ENCODE results near the gene ARHGAP4.

Gene ARHGAP4

DNA sequence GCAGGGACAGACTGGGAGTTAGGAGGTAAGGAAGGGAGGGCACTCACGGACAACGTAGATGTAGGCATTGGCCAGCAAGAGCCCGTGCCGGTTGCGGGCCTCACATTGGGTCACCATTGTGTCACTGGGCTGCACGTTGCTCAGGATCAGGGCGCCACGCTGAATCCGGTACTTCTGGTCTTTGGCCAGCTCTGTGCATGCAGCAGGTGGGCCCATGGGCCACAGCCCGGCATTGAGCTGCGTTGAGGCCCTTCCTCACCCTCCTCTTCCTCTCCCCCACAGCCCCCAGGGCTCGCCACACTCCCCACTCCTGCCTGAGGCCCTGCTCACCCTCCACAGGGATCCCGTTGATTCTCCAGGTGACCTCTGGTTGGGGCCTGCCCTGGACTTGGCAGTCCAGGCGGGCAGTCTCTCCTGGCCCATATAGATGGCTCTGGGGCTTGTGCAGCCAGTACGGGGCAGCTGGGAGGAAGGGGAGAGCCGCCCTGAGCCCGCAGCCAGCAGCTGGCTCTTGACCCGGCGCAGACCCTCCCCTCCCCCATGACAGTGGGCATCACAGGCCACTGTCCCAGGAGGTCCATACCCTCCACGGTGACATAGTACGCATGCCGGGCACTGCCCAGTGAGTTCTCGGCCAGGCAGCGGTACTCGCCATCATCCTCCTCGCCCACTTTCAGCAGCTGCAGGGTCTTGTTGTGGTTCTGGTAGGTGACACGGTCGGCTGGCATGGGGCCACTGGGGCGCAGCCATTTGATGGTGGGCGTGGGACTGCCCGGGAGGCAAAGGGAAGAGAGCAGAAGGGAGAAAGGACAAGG is 56.4 kb downstream of the ARHGAP4 start:
- no peaks in the 10 kb centered on the region for H3K27me3 ChIP-seq (ENCODE audit: insufficient read depth, low read length)
- no peak overlapping the region for H2AFZ ChIP-seq (ENCODE audit: low read length)
- H3K27ac ChIP-seq (ENCODE audit: low read depth, low read length, poor library complexity, severe bottlenecking) = no peak overlapping the region
- no peaks in the 10 kb centered on the region for H3K79me2 ChIP-seq (ENCODE audit: insufficient read depth, low read length)
- no peaks in the 10 kb centered on the region for H3K4me1 ChIP-seq (ENCODE audit: insufficient read depth, low read length, severe bottlenecking)
- no peak overlapping the region for H3K4me3 ChIP-seq (ENCODE audit: low read depth, low read length, poor library complexity, severe bottlenecking)
- no peak overlapping the region for H3K9ac ChIP-seq (ENCODE audit: low read length)
- no peak overlapping the region for H3K4me2 ChIP-seq (ENCODE audit: low read length)
- H4K20me1 ChIP-seq (ENCODE audit: insufficient read depth, low read length) = no peaks in the 10 kb centered on the region
- H3K9me3 ChIP-seq (ENCODE audit: low read length) = no peaks in the 10 kb centered on the region
- TF ChIP-seq EZH2 (IDR thresholded peaks at IDR 0.05; ENCODE audit: borderline replicate concordance, low read length) = no peak
- TF ChIP-seq, protein P1, sequence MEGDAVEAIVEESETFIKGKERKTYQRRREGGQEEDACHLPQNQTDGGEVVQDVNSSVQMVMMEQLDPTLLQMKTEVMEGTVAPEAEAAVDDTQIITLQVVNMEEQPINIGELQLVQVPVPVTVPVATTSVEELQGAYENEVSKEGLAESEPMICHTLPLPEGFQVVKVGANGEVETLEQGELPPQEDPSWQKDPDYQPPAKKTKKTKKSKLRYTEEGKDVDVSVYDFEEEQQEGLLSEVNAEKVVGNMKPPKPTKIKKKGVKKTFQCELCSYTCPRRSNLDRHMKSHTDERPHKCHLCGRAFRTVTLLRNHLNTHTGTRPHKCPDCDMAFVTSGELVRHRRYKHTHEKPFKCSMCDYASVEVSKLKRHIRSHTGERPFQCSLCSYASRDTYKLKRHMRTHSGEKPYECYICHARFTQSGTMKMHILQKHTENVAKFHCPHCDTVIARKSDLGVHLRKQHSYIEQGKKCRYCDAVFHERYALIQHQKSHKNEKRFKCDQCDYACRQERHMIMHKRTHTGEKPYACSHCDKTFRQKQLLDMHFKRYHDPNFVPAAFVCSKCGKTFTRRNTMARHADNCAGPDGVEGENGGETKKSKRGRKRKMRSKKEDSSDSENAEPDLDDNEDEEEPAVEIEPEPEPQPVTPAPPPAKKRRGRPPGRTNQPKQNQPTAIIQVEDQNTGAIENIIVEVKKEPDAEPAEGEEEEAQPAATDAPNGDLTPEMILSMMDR (IDR thresholded peaks at IDR 0.05; ENCODE audit: low read length) = no peak
- H3F3A ChIP-seq (ENCODE audit: insufficient read depth, low read length) = no peaks in the 10 kb centered on the region
- no peaks in the 10 kb centered on the region for H3K9me2 ChIP-seq (ENCODE audit: low read depth, low read length)
- no peaks in the 10 kb centered on the region for H3K36me3 ChIP-seq (ENCODE audit: insufficient read depth, low read length)

DNA sequence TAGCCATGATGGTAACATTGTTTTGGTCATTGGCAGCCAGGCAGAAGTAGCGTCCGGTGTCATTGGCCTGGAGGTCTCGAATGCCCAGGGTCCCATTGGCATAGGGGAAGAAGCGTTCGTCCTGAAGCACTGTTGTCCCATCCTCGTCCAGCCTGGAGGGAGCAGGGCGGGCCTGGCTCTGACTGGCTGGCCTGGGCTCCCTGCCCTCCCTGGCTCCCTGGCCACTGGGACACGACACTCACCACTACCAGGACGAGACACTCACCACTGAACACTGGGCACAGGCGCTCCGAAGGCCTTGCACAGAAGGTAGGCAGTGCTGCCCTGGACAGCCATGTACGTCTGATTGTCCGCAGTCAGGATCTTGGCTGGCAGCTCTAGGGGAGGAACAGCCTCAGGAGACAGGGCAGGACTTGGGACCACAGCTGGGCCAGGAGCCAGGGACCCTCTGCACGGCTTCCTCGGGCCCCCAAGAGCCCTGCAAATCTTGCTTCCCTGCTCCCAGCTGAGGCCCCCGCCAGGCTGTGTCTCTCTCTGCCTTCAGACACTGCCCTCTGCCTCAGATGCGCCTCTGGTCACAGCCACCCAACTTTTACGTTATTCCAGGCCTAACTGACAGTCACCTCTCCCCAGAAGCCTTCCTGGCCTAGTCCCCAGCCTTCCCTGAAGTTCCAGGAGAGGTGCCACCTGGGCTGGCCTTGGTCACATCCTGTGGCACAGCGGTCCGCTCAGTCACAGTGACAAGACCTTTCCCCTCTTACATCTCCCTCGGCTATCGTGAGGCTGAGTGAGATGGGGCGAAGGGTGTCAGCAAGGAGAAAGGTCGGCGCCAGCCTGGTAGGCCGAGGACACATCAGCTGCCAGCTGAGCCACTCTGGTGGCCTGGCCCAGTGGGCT is 57.2 kb downstream of the ARHGAP4 start:
- Histone ChIP-seq H4K20me1 (ENCODE audit: insufficient read depth, low read length) (no peaks in the 10 kb centered on the region), H3K27ac (ENCODE audit: low read depth, low read length, poor library complexity, severe bottlenecking) (no peak overlapping the region), H3F3A (ENCODE audit: insufficient read depth, low read length) (no peaks in the 10 kb centered on the region), H3K9ac (ENCODE audit: low read length) (no peak overlapping the region), H3K4me1 (ENCODE audit: insufficient read depth, low read length, severe bottlenecking) (no peaks in the 10 kb centered on the region), H3K79me2 (ENCODE audit: insufficient read depth, low read length) (no peaks in the 10 kb centered on the region), H2AFZ (ENCODE audit: low read length) (no peak overlapping the region), H3K4me3 (ENCODE audit: low read depth, low read length, poor library complexity, severe bottlenecking) (no peak overlapping the region), H3K4me2 (ENCODE audit: low read length) (no peak overlapping the region), H3K9me2 (ENCODE audit: low read depth, low read length) (no peaks in the 10 kb centered on the region), H3K27me3 (ENCODE audit: insufficient read depth, low read length) (no peaks in the 10 kb centered on the region), H3K9me3 (ENCODE audit: low read length) (no peaks in the 10 kb centered on the region), H3K36me3 (ENCODE audit: insufficient read depth, low read length) (no peaks in the 10 kb centered on the region)
- no peak for TF ChIP-seq EZH2 (IDR thresholded peaks at IDR 0.05; ENCODE audit: borderline replicate concordance, low read length)
- TF ChIP-seq, protein P1 (IDR thresholded peaks at IDR 0.05; ENCODE audit: low read length) = no peak

- Histone ChIP-seq H3K27me3 (ENCODE audit: insufficient read depth, low read length) (no peaks in the 10 kb centered on the region), H4K20me1 (ENCODE audit: insufficient read depth, low read length) (no peaks in the 10 kb centered on the region), H3K36me3 (ENCODE audit: insufficient read depth, low read length) (no peaks in the 10 kb centered on the region), H3K27ac (ENCODE audit: low read depth, low read length, poor library complexity, severe bottlenecking) (no peak overlapping the region), H3F3A (ENCODE audit: insufficient read depth, low read length) (no peaks in the 10 kb centered on the region), H3K4me2 (ENCODE audit: low read length) (no peak overlapping the region), H3K9me3 (ENCODE audit: low read length) (no peaks in the 10 kb centered on the region), H3K9ac (ENCODE audit: low read length) (no peak overlapping the region), H3K4me3 (ENCODE audit: low read depth, low read length, poor library complexity, severe bottlenecking) (no peak overlapping the region), H3K9me2 (ENCODE audit: low read depth, low read length) (no peaks in the 10 kb centered on the region), H2AFZ (ENCODE audit: low read length) (no peak overlapping the region), H3K4me1 (ENCODE audit: insufficient read depth, low read length, severe bottlenecking) (no peaks in the 10 kb centered on the region), H3K79me2 (ENCODE audit: insufficient read depth, low read length) (no peaks in the 10 kb centered on the region)
- TF ChIP-seq, protein P1 (IDR thresholded peaks at IDR 0.05; ENCODE audit: low read length) = no peak
- TF ChIP-seq EZH2 (IDR thresholded peaks at IDR 0.05; ENCODE audit: borderline replicate concordance, low read length) = no peak
Measured at GRCh38 chrX:153867671-153868070, 58.4 kb downstream of the ARHGAP4 start.
